Upper lobe of left lung (tissue), 6 donors: ENCODE data around the gene EPOP. TPM values are rescaled to one million over a fixed set of nuclear protein-coding genes. Genes with fewer than 3 reads are reported as not detected.

Experiments used
- ATAC-seq, 2 donors: fragments of 200-7000 bp; cut with Tn5 transposase; one replicate each; pipeline ENCODE4 v1.9.1; 2022; ENCODE audit warnings: mild to moderate bottlenecking in 2 of 2, moderate library complexity in 2 of 2; ENCODE audit not compliant: low FRiP score in 2 of 2
- DNase-seq, 2 donors: peaks; one replicate each; pipeline ENCODE4 v3.0.0-alpha.2; 2019 to 2020
- H3K27ac ChIP-seq, 4 donors: fragments of 200-600 bp; sonication (generic); one replicate each; pipeline ENCODE4 v1.5.1; 2016 to 2019
- H3K27me3 ChIP-seq, 4 donors: fragments of 200-600 bp; sonication (generic); one replicate each; pipeline ENCODE4 v1.5.1; 2017 to 2019
- H3K36me3 ChIP-seq, 4 donors: fragments of 200-600 bp; sonication (generic); one replicate each; pipeline ENCODE4 v1.5.1; 2016 to 2019
- H3K4me1 ChIP-seq, 4 donors: fragments of 200-600 bp; sonication (generic); one replicate each; pipeline ENCODE4 v1.5.1; 2018 to 2019
- H3K4me3 ChIP-seq, 4 donors: fragments of 200-600 bp; sonication (generic); one replicate each; pipeline ENCODE4 v1.5.1; 2017 to 2019; ENCODE audit warnings: mild to moderate bottlenecking in 2 of 4, moderate library complexity in 1 of 4
- H3K9me3 ChIP-seq, 4 donors: fragments of 200-600 bp; sonication (generic); one replicate each; pipeline ENCODE4 v1.5.1; 2018 to 2019
- CTCF ChIP-seq, 6 experiments: fragments of 450-650 bp in 4 of 6; fragments of 200-600 bp in 2 of 6; sonication (generic) in 2 of 6; IDR thresholded peaks; one replicate each; pipeline ENCODE4 v1.5.1; 2016 to 2019; ENCODE audit warnings: antibody characterized with exemption in 6 of 6
- EP300 ChIP-seq, 4 donors: sonication (generic); formaldehyde crosslinking; IDR thresholded peaks; one replicate each; pipeline ENCODE4 v1.5.1; 2017; ENCODE audit warnings: antibody characterized with exemption in 4 of 4, control low read depth in 2 of 4
- POLR2A ChIP-seq, 4 donors: fragments of 450-650 bp; IDR thresholded peaks; one replicate each; pipeline ENCODE4 v1.5.1; 2016 to 2017; ENCODE audit warnings: antibody characterized with exemption in 4 of 4, mild to moderate bottlenecking in 2 of 4
- POLR2AphosphoS5 ChIP-seq, 2 donors: sonication (generic); formaldehyde crosslinking; IDR thresholded peaks; one replicate each; pipeline ENCODE4 v1.5.1; 2017; ENCODE audit warnings: antibody characterized with exemption in 2 of 2
- WGBS, 2 donors: methylation state at CpG; one replicate each; pipeline ENCODE4 v1.1.5; 2017 to 2018; 5-methylcytosine and 5-hydroxymethylcytosine counted together
- total RNA-seq, 6 donors: library from RNA; depleted of rRNA in 4 of 6; stranded (reverse); fragments of >200 nt in 4 of 6; gene quantifications; one replicate each; pipeline versions ENCODE4 v1.1.0 to v1.2.1, GENCODE V29; 2016 to 2021
- donor health status: DM: no; HTN: no; CAD: no; lungs with moderate emphysema.
- donor health status: DM: no; HTN: yes; CAD: no; lungs with severe emphysema.

The EPOP gene
- total RNA-seq, 6 donors from 2014 or later: 1.1 to 2.3 (median 1.8) TPM

GRCh38 chr17:38709864-38710603 is 35.3 kb upstream of the EPOP start:
- Histone ChIP-seq H3K27ac (peak overlapping the region in 2 of 4 donors; percentile 38 to 50), H3K27me3 (peaks cover 0 to 3% (median 0%) of the 10 kb centered on the region in 4 donors), H3K36me3 (peaks cover 13 to 69% (median 45%) of the 10 kb centered on the region in 4 donors), H3K4me3 (no peak overlapping the region), H3K9me3 (no peaks in the 10 kb centered on the region), H3K4me1 (peaks cover 12 to 39% (median 29%) of the 10 kb centered on the region in 4 donors)
- DNase-seq (no peak), ATAC-seq (no peak)
- 79 to 80% methylated on average over 12 to 13 of the region's 13 CpGs for WGBS, 2 donors
- no peak for TF ChIP-seq POLR2AphosphoS5 (IDR thresholded peaks at IDR 0.05)
- TF ChIP-seq EP300 (IDR thresholded peaks at IDR 0.05): no peak

GRCh38 chr17:38709104-38709820 is 34.5 kb upstream of the EPOP start:
- no peaks in the 10 kb centered on the region for H3K9me3 ChIP-seq
- peaks cover 0 to 3% (median 0%) of the 10 kb centered on the region in 4 donors for H3K27me3 ChIP-seq
- ATAC-seq (no peak), DNase-seq (no peak)
- 89 to 91% methylated on average over 17 to 18 of the region's 18 CpGs for WGBS, 2 donors
- H3K4me3 ChIP-seq: no peak overlapping the region
- H3K27ac ChIP-seq: peak overlapping the region in 1 of 4 donors; percentile 25
- TF ChIP-seq POLR2A (IDR thresholded peaks at IDR 0.05): no peak
- no peak for TF ChIP-seq EP300 (IDR thresholded peaks at IDR 0.05)
- TF ChIP-seq CTCF (IDR thresholded peaks at IDR 0.05): no peak
- TF ChIP-seq POLR2AphosphoS5 (IDR thresholded peaks at IDR 0.05): no peak
- H3K4me1 ChIP-seq: peaks cover 12 to 40% (median 29%) of the 10 kb centered on the region in 4 donors
- H3K36me3 ChIP-seq: peaks cover 13 to 61% (median 40%) of the 10 kb centered on the region in 4 donors

- Histone ChIP-seq H3K4me3 (no peak overlapping the region), H3K4me1 (peaks cover 19 to 55% (median 39%) of the 10 kb centered on the region in 4 donors), H3K27me3 (peaks cover 0 to 3% (median 0%) of the 10 kb centered on the region in 4 donors), H3K9me3 (no peaks in the 10 kb centered on the region), H3K36me3 (peaks cover 7 to 47% (median 27%) of the 10 kb centered on the region in 4 donors), H3K27ac (peak overlapping the region in 1 of 4 donors; percentile 94)
- no peak for TF ChIP-seq POLR2AphosphoS5 (IDR thresholded peaks at IDR 0.05)
- no peak for TF ChIP-seq POLR2A (IDR thresholded peaks at IDR 0.05)
- no peak for TF ChIP-seq EP300 (IDR thresholded peaks at IDR 0.05)
- no peak for TF ChIP-seq CTCF (IDR thresholded peaks at IDR 0.05)
- no peak for DNase-seq
- WGBS, 2 donors: 75 to 80% methylated on average over 17 to 21 of the region's 21 CpGs
- no peak for ATAC-seq
Measured at GRCh38 chr17:38707678-38708351, 33.1 kb upstream of the EPOP start.

GRCh38 chr17:38706505-38707216 is 31.9 kb upstream of the EPOP start:
- H3K36me3 ChIP-seq: peaks cover 2 to 35% (median 16%) of the 10 kb centered on the region in 4 donors
- H3K4me3 ChIP-seq: peak overlapping the region; percentile 35 to 97 (median 93)
- no peak for TF ChIP-seq POLR2AphosphoS5 (IDR thresholded peaks at IDR 0.05)
- TF ChIP-seq CTCF (IDR thresholded peaks at IDR 0.05): no peak
- no peak for TF ChIP-seq EP300 (IDR thresholded peaks at IDR 0.05)
- no peak for TF ChIP-seq POLR2A (IDR thresholded peaks at IDR 0.05)
- peak in 1 of 2 donors; percentile 52 for DNase-seq
- H3K4me1 ChIP-seq: peaks cover 22 to 60% (median 38%) of the 10 kb centered on the region in 4 donors
- peak overlapping the region; percentile 94 to 98 (median 96) for H3K27ac ChIP-seq
- no peak for ATAC-seq
- 12 to 13% methylated on average over 15 to 20 of the region's 20 CpGs for WGBS, 2 donors
- peaks cover 0 to 3% (median 0%) of the 10 kb centered on the region in 4 donors for H3K27me3 ChIP-seq
- H3K9me3 ChIP-seq: no peaks in the 10 kb centered on the region
